GM12864 (cell line): ENCODE data around the gene ATP10A.

Experiments used
- DNase-seq: peaks from one replicate; pipeline ENCODE4 v3.0.0-alpha.2; 2011; ENCODE audit warnings: low read depth
- H3K4me3 ChIP-seq: 2 replicates; pipeline ENCODE4 v1.5.1; 2011; ENCODE audit warnings: mild to moderate bottlenecking, low read depth, low read length, control low read depth
- CTCF ChIP-seq: IDR thresholded peaks from 2 replicates; pipeline ENCODE4 v1.5.1; 2011; ENCODE audit warnings: low read depth, mild to moderate bottlenecking, moderate library complexity, low read length, control low read depth, inconsistent platforms; ENCODE audit errors: missing control alignments

ATP10A gene

DNA sequence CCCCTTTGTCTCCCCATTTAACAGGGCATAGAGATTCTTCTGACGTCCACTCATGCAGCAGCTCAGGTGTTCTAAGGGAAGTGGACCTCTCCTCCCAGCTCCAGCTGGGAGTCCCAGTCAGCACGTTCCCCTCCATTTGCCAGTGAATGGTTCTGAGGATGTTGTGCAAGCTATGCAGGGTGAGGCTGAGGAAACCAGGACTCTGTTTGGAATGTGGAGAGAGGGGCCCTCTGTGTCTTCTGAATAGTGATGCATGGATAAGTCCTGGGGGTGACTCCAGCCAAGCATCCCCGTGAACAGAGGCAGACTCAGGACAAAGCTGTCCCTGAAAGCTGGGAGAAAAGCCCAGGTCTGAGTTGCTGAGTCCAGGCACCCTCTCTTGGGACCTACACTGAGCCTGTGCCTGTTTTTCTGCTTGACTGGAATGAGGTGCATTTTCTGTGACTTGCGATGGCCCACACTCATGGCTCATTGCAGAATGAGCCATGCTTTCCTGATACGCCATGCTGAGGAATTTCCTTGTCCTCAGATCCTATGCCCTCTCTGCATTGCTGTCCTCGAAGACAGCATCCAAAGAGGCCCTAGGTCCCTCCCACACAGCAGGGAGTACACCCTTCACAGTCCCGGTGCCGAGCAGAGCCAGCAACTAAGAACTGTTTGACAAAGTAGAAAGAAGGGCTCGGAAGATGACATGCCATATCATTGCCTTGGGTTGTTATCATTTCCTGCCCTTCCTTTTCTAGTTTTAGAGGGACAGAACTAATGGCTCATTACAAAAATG, 185.2 kb downstream of the ATP10A start:
- no peak for TF ChIP-seq CTCF
- no peak for DNase-seq
- no peak overlapping the region for H3K4me3 ChIP-seq

GRCh38 chr15:25676070-25676469, 187.1 kb downstream of the ATP10A start:
- TF ChIP-seq CTCF: no peak
- no peak overlapping the region for H3K4me3 ChIP-seq
- DNase-seq: no peak

DNA sequence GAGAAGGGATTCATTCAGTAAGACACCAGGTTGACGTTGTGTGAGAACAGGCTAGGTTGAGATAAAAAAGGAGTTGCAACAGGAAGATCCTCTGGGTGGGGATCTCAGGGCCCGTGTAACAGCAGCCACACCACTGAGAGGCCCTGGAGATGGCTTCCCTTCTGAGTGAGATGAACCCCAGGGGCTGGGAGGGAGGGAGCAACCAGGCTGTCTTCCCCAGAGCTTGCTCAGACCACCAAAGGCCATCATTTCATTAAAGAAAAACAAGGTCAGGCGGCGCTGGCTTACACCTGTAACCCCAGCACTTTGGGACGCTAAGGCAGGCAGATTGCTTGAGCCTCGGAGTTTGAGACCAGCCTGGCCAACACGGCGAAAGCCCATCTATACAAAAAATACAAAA, 187.7 kb downstream of the ATP10A start:
- no peak for TF ChIP-seq CTCF
- H3K4me3 ChIP-seq: no peak overlapping the region
- no peak for DNase-seq

- no peak for TF ChIP-seq CTCF
- DNase-seq: no peak
- no peak overlapping the region for H3K4me3 ChIP-seq
These were observed 188.2 kb downstream of the ATP10A start for GRCh38 chr15:25674913-25675312.

- no peak overlapping the region for H3K4me3 ChIP-seq
- TF ChIP-seq CTCF: no peak
- DNase-seq: no peak
These were observed 189.2 kb downstream of the ATP10A start for GRCh38 chr15:25673972-25674371.

GRCh38 chr15:25673351-25673750, 189.8 kb downstream of the ATP10A start:
- no peak for TF ChIP-seq CTCF
- H3K4me3 ChIP-seq: no peak overlapping the region
- DNase-seq: no peak

- DNase-seq: no peak
- no peak overlapping the region for H3K4me3 ChIP-seq
- no peak for TF ChIP-seq CTCF
These were observed 192.0 kb downstream of the ATP10A start for GRCh38 chr15:25671132-25671531.
